K562 (cell line): ENCODE data around the gene HSPA1L. TPM values are rescaled to one million over a fixed set of nuclear protein-coding genes. Genes with fewer than 3 reads are reported as not detected.

ENCODE experiments used
- CAMTA2 ChIP-seq: fragments of 250-450 bp; sonication (Bioruptor Pico); conservative IDR thresholded peaks from 2 replicates; pipeline ENCODE4 v1.5.1; 2022
- CEBPB ChIP-seq: fragments of 450-650 bp; IDR thresholded peaks from 2 replicates; pipeline ENCODE4 v1.6.1; 2016; ENCODE audit warnings: missing genetic modification characterization, missing compliant biosample characterization
- CHCHD3 ChIP-seq: fragments of 250-450 bp; sonication (Bioruptor Pico); IDR thresholded peaks from 2 replicates; pipeline ENCODE4 v2.1.2; 2022; ENCODE audit warnings: mild to moderate bottlenecking
- CREB1 ChIP-seq, 2 experiments: sonication (generic) in 1 of 2; formaldehyde crosslinking in 1 of 2; IDR thresholded peaks; 2 replicates each; pipeline versions ENCODE4 v1.6.1 to v1.8.0; 2012 to 2022; ENCODE audit warnings: inconsistent platforms in 1 of 2, mild to moderate bottlenecking in 1 of 2, missing genetic modification reagents in 1 of 2, moderate library complexity in 1 of 2
- CTBP1 ChIP-seq: fragments of 450-650 bp; IDR thresholded peaks from 2 replicates; pipeline ENCODE4 v1.6.1; 2016; ENCODE audit warnings: borderline replicate concordance
- EP300 ChIP-seq: IDR thresholded peaks from 2 replicates; pipeline ENCODE4 v1.6.1; 2012; ENCODE audit warnings: low read length, improper control_type of control experiment
- FOXJ2 ChIP-seq: fragments of 200-800 bp; sonication (Bioruptor generic); IDR thresholded peaks from 2 replicates; pipeline ENCODE4 v1.6.1; 2016; ENCODE audit warnings: missing genetic modification characterization, missing compliant biosample characterization
- FUS ChIP-seq: fragments of 200-400 bp; formaldehyde crosslinking; optimal IDR thresholded peaks from 2 replicates; pipeline ENCODE3; 2017; ENCODE audit warnings: low read depth, low read length
- NFIX ChIP-seq: fragments of 250-450 bp; sonication (Bioruptor Pico); IDR thresholded peaks from 2 replicates; pipeline ENCODE4 v1.4.0; 2020; ENCODE audit warnings: low read depth, mild to moderate bottlenecking, moderate library complexity
- NR1H2 ChIP-seq: sonication (generic); formaldehyde crosslinking; IDR thresholded peaks from 2 replicates; pipeline ENCODE4 v1.4.0; 2020; ENCODE audit warnings: mild to moderate bottlenecking, missing genetic modification reagents
- RHOXF2B ChIP-seq: fragments of 250-450 bp; sonication (Bioruptor Pico); conservative IDR thresholded peaks from 2 replicates; pipeline ENCODE4 v1.5.1; 2021
- SAFB2 ChIP-seq: fragments of 200-400 bp; formaldehyde crosslinking; IDR thresholded peaks from 2 replicates; pipeline ENCODE4 v1.6.1; 2018; ENCODE audit warnings: borderline replicate concordance, low read length, low read depth, moderate library complexity; ENCODE audit not compliant: severe bottlenecking
- SMARCA4 ChIP-seq: fragments of 450-650 bp; IDR thresholded peaks from 2 replicates; pipeline ENCODE4 v1.6.1; 2016
- SRSF9 ChIP-seq: fragments of 200-400 bp; formaldehyde crosslinking; IDR thresholded peaks from 2 replicates; pipeline ENCODE4 v1.6.1; 2017; ENCODE audit warnings: low read depth, low read length, borderline replicate concordance
- SUPT5H ChIP-seq: fragments of 450-650 bp; IDR thresholded peaks from 2 replicates; pipeline ENCODE4 v1.6.1; 2016
- TAF1 ChIP-seq: IDR thresholded peaks from 2 replicates; pipeline ENCODE4 v1.6.1; 2011; ENCODE audit warnings: mild to moderate bottlenecking, low read length, moderate library complexity; ENCODE audit not compliant: insufficient read depth, control insufficient read depth, severe bottlenecking; ENCODE audit errors: extremely low read depth
- TCF7 ChIP-seq: sonication (generic); IDR thresholded peaks from 2 replicates; pipeline ENCODE4 v1.6.1; 2016; ENCODE audit warnings: antibody characterized with exemption, borderline replicate concordance
- ZBTB17 ChIP-seq: fragments of 450-650 bp; formaldehyde crosslinking; IDR thresholded peaks from 2 replicates; pipeline ENCODE4 v1.4.0; 2020; ENCODE audit warnings: mild to moderate bottlenecking
- ZC3H11A ChIP-seq: IDR thresholded peaks from 2 replicates; pipeline ENCODE4 v1.6.1; 2012; ENCODE audit warnings: low read depth, low read length, improper control_type of control experiment
- ZC3H4 ChIP-seq: sonication (generic); formaldehyde crosslinking; IDR thresholded peaks from 2 replicates; pipeline ENCODE4 v1.9.0; 2021; ENCODE audit warnings: missing genetic modification reagents, borderline replicate concordance
- ZC3H8 ChIP-seq: fragments of 450-650 bp; IDR thresholded peaks from 2 replicates; pipeline ENCODE4 v1.6.1; 2017
- ZFP1 ChIP-seq: fragments of 450-650 bp; formaldehyde crosslinking; IDR thresholded peaks from 2 replicates; pipeline ENCODE4 v1.4.0; 2020; ENCODE audit warnings: mild to moderate bottlenecking, mixed read lengths
- ZHX1 ChIP-seq: fragments of 150-350 bp; conservative IDR thresholded peaks from 2 replicates; pipeline ENCODE4 v1.6.1; 2014; ENCODE audit warnings: low read length
- ZNF143 ChIP-seq: sonication (generic); formaldehyde crosslinking; IDR thresholded peaks from 2 replicates; pipeline ENCODE4 v1.9.0; 2022; ENCODE audit warnings: mild to moderate bottlenecking, missing genetic modification reagents
- ZNF253 ChIP-seq: fragments of 250-450 bp; sonication (Bioruptor Pico); conservative IDR thresholded peaks from 2 replicates; pipeline ENCODE4 v1.6.1; 2021; ENCODE audit warnings: mild to moderate bottlenecking
- ZNF274 ChIP-seq: IDR thresholded peaks from 2 replicates; pipeline ENCODE4 v1.6.1; 2011; ENCODE audit warnings: low read depth, mild to moderate bottlenecking, low read length, moderate library complexity, borderline replicate concordance
- ZNF584 ChIP-seq: fragments of 200-800 bp; sonication (Bioruptor generic); IDR thresholded peaks from 2 replicates; pipeline ENCODE4 v1.6.1; 2016; ENCODE audit warnings: low read depth, mild to moderate bottlenecking, missing genetic modification characterization, missing compliant biosample characterization
- ZNF586 ChIP-seq: fragments of 450-650 bp; formaldehyde crosslinking; conservative IDR thresholded peaks from 2 replicates; pipeline ENCODE4 v1.4.0; 2020; ENCODE audit warnings: mild to moderate bottlenecking, moderate library complexity
- ZNF766 ChIP-seq: fragments of 200-800 bp; sonication (Bioruptor generic); conservative IDR thresholded peaks from 2 replicates; pipeline ENCODE4 v1.6.1; 2016; ENCODE audit warnings: missing genetic modification characterization, missing compliant biosample characterization
- polyA plus RNA-seq, 8 experiments: library from polyadenylated mRNA; depleted of rRNA in 4 of 8; stranded (reverse) in 5 of 8; unstranded in 3 of 8; fragments of >200 nt; fragmentation: Nextera tagmentation in 2 of 8; fragmentation: Illumina TruSeq in 1 of 8; extraction: Ambion mirVana in 2 of 8; extraction: Trizol in 1 of 8; gene quantifications; 2 replicates each; pipeline versions ENCODE4 v1.2.1 to v1.2.3, GENCODE V29; 2011 to 2014; ENCODE audit warnings: inconsistent platforms in 1 of 8, missing spikeins in 1 of 8
- total RNA-seq, 7 experiments: library from RNA; depleted of rRNA in 6 of 7; stranded (reverse); fragments of >200 nt in 6 of 7; fragmentation: Illumina TruSeq in 2 of 7; extraction: Trizol in 2 of 7; gene quantifications; 2 replicates each; pipeline versions ENCODE4 v1.2.1 to v1.2.3, GENCODE V29; 2011 to 2021; ENCODE audit warnings: low replicate concordance in 1 of 7

The HSPA1L gene
- total and polyA plus RNA-seq, 9 of the 15 experiments (the other 6 are each of a cell fraction or from before 2014, with no cell fraction given) = 0.14 to 2.1 (median 1.3) TPM

DNA sequence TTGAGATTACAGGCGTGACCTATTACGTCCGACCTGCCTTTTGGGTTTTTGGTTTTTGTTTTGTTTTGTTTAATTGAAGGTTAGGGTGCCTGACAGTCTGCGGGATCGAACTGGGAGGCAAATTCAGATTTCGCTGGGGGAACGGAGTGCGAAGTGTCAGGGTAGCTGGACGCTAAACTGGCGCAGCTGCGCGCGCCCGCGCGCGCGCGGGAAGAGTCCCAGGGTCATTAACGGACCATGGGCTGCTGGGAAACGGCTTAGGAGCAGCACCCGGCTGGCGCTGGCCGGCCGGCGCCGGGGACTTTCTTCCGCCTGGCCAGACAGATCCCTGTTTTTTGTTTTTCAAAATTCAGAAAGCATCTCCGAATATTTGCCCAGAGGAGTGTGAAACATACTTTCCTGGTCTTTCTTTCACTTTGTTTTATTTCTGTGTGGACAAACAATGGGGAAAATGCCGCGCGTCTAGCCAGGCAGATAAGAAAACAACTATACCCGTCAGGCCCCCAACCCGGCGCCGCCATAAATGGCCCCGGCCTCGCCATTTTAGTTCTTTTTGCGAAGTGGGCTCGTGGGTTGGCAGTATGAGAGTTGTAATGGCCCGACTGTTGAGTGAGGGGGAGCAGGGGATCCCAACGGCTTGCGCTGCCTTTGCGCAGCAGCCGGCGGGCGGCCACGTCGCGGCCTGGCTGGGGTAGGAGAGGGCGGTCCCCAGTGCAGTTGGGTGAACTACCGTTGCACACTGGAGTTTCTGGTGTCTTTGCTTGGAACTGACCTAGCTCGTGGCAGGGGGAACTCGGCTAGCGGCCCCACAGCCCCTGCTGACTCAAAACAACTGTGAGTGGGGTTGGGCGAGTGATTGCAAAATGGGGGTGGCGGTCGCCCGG is 19.5 kb upstream of the HSPA1L start (continued):
- TF ChIP-seq SAFB2 = no peak
- TF ChIP-seq ZBTB17 (CRISPR knock-in tag) = peak; percentile 90
- no peak for TF ChIP-seq TCF7
- TF ChIP-seq ZNF143 (CRISPR knock-in tag) = peak; percentile 77
- peak; percentile 69; the same call in 1 of the 2 replicates for TF ChIP-seq ZC3H8
- TF ChIP-seq ZNF586 (CRISPR knock-in tag) = peak; percentile 38; the same call in 1 of the 2 replicates
- TF ChIP-seq NFIX = 0 out of 2 replicates have a peak, but pooled peaks have one; percentile 18
- TF ChIP-seq NR1H2 (CRISPR knock-in tag) = peak; percentile 96; the same call in 1 of the 2 replicates
- no peak for TF ChIP-seq FUS
- peak; percentile 77 for TF ChIP-seq ZNF253 (CRISPR knock-in tag)
- no peak for TF ChIP-seq SRSF9
- peak; percentile 46; the same call in 1 of the 2 replicates for TF ChIP-seq CAMTA2 (CRISPR knock-in tag)
- peak; percentile 100 for TF ChIP-seq SUPT5H
- TF ChIP-seq ZNF584 (CRISPR knock-in tag) = no peak
- TF ChIP-seq CTBP1 = peak; percentile 61
- peak; percentile 79 for TF ChIP-seq ZC3H11A
- peak; percentile 69 for TF ChIP-seq ZC3H4 (CRISPR knock-in tag)
- TF ChIP-seq CEBPB (tag) = peak; percentile 90
- peak; percentile 91; the same call in 1 of the 2 replicates for TF ChIP-seq FOXJ2 (tag)
- peak; percentile 51 for TF ChIP-seq CREB1 (IDR thresholded peaks at IDR 0.05)
- no peak for TF ChIP-seq CREB1 (CRISPR knock-in tag; IDR thresholded peaks at IDR 0.05)
- no peak for TF ChIP-seq ZNF766
- peak; percentile 81; the same call in 1 of the 2 replicates for TF ChIP-seq RHOXF2B (CRISPR knock-in tag)
- peak; percentile 86; the same call in 1 of the 2 replicates for TF ChIP-seq ZHX1
- peak; percentile 78; the same call in 1 of the 2 replicates for TF ChIP-seq SMARCA4
- peak; percentile 83 for TF ChIP-seq EP300
- TF ChIP-seq ZNF274 = no peak
- peak; percentile 99 for TF ChIP-seq TAF1
- peak; percentile 70; the same call in 1 of the 2 replicates for TF ChIP-seq ZFP1 (CRISPR knock-in tag)
- peak; percentile 96 for TF ChIP-seq CHCHD3 (CRISPR knock-in tag)
